Activated naive CD8-positive, alpha-beta T cell treated with anti-CD3 and anti-CD28 coated beads, Interleukin-2, amount 50 U/mL, for 24 hours (primary cell): ENCODE measurements around the gene PPOX.
A peak's percentile ranks its signal among the peaks of the same experiment; 100 is the strongest.

Experiments used
- ATAC-seq: fragments of 150-1000 bp; cut with Tn5 transposase; one replicate; pipeline ENCODE4 v1.10.0; 2021
- DNase-seq: peaks from one replicate; pipeline ENCODE4 v3.0.0; 2021
- H3K27ac Mint-ChIP-seq: one replicate; pipeline ENCODE4 v1.8.0; 2021; ENCODE audit warnings: mild to moderate bottlenecking, mixed read lengths
- H3K27me3 Mint-ChIP-seq: one replicate; pipeline ENCODE4 v1.8.0; 2021; ENCODE audit warnings: mixed read lengths
- H3K36me3 Mint-ChIP-seq: one replicate; pipeline ENCODE4 v1.8.0; 2021; ENCODE audit warnings: low read depth, mixed read lengths
- H3K4me1 Mint-ChIP-seq: one replicate; pipeline ENCODE4 v1.8.0; 2021; ENCODE audit warnings: mixed read lengths
- H3K4me3 Mint-ChIP-seq: one replicate; pipeline ENCODE4 v1.8.0; 2021; ENCODE audit warnings: mild to moderate bottlenecking, moderate library complexity, mixed read lengths
- H3K9me3 Mint-ChIP-seq: one replicate; pipeline ENCODE4 v1.8.0; 2021; ENCODE audit warnings: mixed read lengths

The PPOX gene

GRCh38 chr1:161162052-161162451 is 4.2 kb upstream of the PPOX start:
- no peak overlapping the region for H3K4me3 Mint-ChIP-seq
- H3K27me3 Mint-ChIP-seq: no peaks in the 10 kb centered on the region
- H3K4me1 Mint-ChIP-seq: peaks cover 51% of the 10 kb centered on the region
- no peak for DNase-seq
- ATAC-seq: no peak
- no peaks in the 10 kb centered on the region for H3K9me3 Mint-ChIP-seq
- H3K36me3 Mint-ChIP-seq: peaks cover 32% of the 10 kb centered on the region
- H3K27ac Mint-ChIP-seq: peak overlapping the region; percentile 55

DNA sequence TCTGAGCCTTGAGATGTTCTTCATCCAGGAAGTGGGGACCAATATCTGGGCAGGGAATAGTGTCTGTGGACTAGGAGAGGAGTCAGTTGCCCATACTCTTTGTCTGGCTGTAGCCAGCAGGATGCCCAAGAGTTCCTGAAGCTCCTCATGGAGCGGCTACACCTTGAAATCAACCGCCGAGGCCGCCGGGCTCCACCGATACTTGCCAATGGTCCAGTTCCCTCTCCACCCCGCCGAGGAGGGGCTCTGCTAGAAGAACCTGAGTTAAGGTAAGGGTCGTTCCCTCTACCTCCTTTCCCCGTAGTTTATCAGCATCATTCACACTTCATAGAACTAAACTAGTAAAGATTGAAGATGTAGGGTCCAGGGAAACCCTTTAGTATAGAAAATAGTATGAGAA is 3.4 kb upstream of the PPOX start:
- no peak for DNase-seq
- no peaks in the 10 kb centered on the region for H3K27me3 Mint-ChIP-seq
- H3K4me1 Mint-ChIP-seq: peaks cover 57% of the 10 kb centered on the region
- H3K9me3 Mint-ChIP-seq: no peaks in the 10 kb centered on the region
- peaks cover 25% of the 10 kb centered on the region for H3K36me3 Mint-ChIP-seq
- H3K27ac Mint-ChIP-seq: peak overlapping the region; percentile 34
- H3K4me3 Mint-ChIP-seq: no peak overlapping the region
- no peak for ATAC-seq

DNA sequence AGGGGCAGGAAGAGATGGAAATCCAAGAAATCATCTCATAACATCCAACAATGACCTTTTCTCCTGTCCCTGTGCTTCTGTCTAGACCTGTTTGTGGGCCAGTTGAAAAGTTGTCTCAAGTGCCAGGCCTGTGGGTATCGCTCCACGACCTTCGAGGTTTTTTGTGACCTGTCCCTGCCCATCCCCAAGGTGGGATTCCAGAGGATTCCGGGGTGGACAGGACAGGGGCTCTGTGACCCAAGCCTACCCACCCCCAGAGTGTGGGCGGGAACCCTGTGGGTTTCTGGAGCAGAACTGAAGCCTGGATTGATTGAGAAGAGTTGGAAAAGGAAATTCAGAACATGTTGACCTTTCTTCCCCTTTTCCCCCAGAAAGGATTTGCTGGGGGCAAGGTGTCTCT is 2.4 kb upstream of the PPOX start:
- H3K4me1 Mint-ChIP-seq: peaks cover 58% of the 10 kb centered on the region
- ATAC-seq: no peak
- no peak for DNase-seq
- no peak overlapping the region for H3K27ac Mint-ChIP-seq
- H3K4me3 Mint-ChIP-seq: no peak overlapping the region
- peaks cover 19% of the 10 kb centered on the region for H3K36me3 Mint-ChIP-seq
- H3K9me3 Mint-ChIP-seq: no peaks in the 10 kb centered on the region
- H3K27me3 Mint-ChIP-seq: no peaks in the 10 kb centered on the region

DNA sequence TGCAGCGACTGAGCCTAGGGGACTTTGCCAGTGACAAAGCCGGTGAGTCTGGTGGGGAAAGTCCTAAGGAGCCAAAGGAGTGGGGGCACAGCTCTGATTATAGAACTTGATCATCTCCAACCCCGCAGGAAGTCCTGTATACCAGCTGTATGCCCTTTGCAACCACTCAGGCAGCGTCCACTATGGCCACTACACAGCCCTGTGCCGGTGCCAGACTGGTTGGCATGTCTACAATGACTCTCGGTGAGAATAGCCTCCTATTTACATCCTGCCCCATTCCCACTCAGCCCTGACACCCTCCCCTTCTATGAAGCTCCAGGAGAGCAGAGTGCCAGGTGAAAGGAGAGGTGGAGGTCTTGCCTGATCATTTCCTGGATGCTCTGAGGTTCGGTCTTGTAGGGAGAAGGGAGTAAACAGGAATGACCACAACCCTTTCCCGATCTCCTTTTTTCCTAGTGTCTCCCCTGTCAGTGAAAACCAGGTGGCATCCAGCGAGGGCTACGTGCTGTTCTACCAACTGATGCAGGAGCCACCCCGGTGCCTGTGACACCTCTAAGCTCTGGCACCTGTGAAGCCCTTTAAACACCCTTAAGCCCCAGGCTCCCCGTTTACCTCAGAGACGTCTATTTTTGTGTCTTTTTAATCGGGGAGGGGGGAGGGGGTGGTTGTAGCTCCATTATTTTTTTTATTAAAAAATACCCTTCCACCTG is 1.2 kb upstream of the PPOX start:
- no peak for DNase-seq
- Mint-ChIP-seq H3K36me3 (peaks cover 18% of the 10 kb centered on the region), H3K4me3 (peak overlapping the region; percentile 92), H3K27ac (peak overlapping the region; percentile 15), H3K9me3 (no peaks in the 10 kb centered on the region), H3K27me3 (no peaks in the 10 kb centered on the region), H3K4me1 (peaks cover 50% of the 10 kb centered on the region)
- ATAC-seq: no peak

- ATAC-seq (no peak), DNase-seq (no peak)
- Mint-ChIP-seq H3K27ac (peak overlapping the region; percentile 76), H3K27me3 (no peaks in the 10 kb centered on the region), H3K36me3 (peaks cover 16% of the 10 kb centered on the region), H3K4me3 (peak overlapping the region; percentile 92), H3K4me1 (peaks cover 35% of the 10 kb centered on the region), H3K9me3 (no peaks in the 10 kb centered on the region)
Measured at GRCh38 chr1:161166669-161167548, 683 bp downstream of the PPOX start.

- Mint-ChIP-seq H3K4me1 (peaks cover 33% of the 10 kb centered on the region), H3K27ac (no peak overlapping the region), H3K4me3 (no peak overlapping the region)
Measured at GRCh38 chr1:161168906-161169305, 2.7 kb downstream of the PPOX start.

GRCh38 chr1:161171191-161171590 is 5.0 kb downstream of the PPOX start:
- no peak overlapping the region for H3K27ac Mint-ChIP-seq
- H3K27me3 Mint-ChIP-seq: no peaks in the 10 kb centered on the region
- ATAC-seq (no peak), DNase-seq (no peak)
- peaks cover 28% of the 10 kb centered on the region for H3K36me3 Mint-ChIP-seq
- no peaks in the 10 kb centered on the region for H3K9me3 Mint-ChIP-seq
- peaks cover 38% of the 10 kb centered on the region for H3K4me1 Mint-ChIP-seq
- H3K4me3 Mint-ChIP-seq: no peak overlapping the region

More at GRCh38 chr1:161168906-161169305, 2.7 kb downstream of the PPOX start:
- ATAC-seq (no peak), DNase-seq (no peak)
- Mint-ChIP-seq H3K27me3 (no peaks in the 10 kb centered on the region), H3K9me3 (no peaks in the 10 kb centered on the region), H3K36me3 (peaks cover 22% of the 10 kb centered on the region)

DNA sequence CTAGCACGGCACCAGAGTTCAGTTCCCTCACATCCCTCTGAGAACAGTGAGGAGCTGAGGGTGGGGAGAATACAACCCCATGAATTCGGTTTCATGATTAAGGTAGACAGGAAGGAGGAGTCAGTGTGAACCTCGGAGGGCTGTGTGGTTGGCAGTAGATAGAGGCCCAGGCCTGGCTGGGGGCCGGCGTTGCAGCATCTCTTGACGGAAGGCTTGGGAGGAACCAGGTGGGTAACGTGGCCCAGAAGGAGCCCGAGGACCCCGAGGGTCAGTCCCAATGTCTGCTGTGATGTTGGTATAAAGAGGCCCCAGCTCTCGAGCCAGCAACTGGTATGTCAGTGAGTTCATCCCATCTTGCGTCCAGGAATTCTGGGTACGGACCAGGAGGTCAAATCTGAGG is 5.5 kb downstream of the PPOX start:
- Mint-ChIP-seq H3K27ac (no peak overlapping the region), H3K4me1 (peaks cover 43% of the 10 kb centered on the region), H3K36me3 (peaks cover 29% of the 10 kb centered on the region), H3K4me3 (no peak overlapping the region), H3K27me3 (no peaks in the 10 kb centered on the region), H3K9me3 (no peaks in the 10 kb centered on the region)
- no peak for ATAC-seq
- DNase-seq: no peak

DNA sequence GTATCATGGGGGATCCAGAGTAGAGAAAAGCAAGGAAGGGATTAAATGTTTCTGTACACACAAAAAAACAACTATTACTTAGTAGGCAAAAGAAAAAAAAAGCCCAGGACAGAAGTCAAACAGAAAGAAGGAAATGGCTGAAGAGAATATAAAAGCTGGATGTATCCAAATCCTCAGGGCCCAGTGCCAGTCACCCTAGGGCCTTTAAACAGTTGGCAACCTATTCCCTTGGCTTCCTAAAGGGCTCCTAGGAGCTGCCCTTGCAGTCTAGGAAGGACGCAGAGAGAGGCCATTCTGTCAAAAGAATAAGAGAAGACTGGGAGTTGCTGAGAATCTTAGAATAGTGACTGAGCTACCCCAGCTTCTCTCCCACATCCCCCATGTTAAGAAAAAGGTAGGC is 6.1 kb downstream of the PPOX start:
- no peak for ATAC-seq
- Mint-ChIP-seq H3K36me3 (peaks cover 29% of the 10 kb centered on the region), H3K27me3 (no peaks in the 10 kb centered on the region), H3K9me3 (no peaks in the 10 kb centered on the region), H3K4me3 (no peak overlapping the region), H3K27ac (peak overlapping the region; percentile 2), H3K4me1 (peaks cover 38% of the 10 kb centered on the region)
- DNase-seq: no peak

- no peak for DNase-seq
- Mint-ChIP-seq H3K36me3 (peaks cover 29% of the 10 kb centered on the region), H3K27ac (peak overlapping the region; percentile 47)
Measured at GRCh38 chr1:161172776-161173376, 6.7 kb downstream of the PPOX start.

DNA sequence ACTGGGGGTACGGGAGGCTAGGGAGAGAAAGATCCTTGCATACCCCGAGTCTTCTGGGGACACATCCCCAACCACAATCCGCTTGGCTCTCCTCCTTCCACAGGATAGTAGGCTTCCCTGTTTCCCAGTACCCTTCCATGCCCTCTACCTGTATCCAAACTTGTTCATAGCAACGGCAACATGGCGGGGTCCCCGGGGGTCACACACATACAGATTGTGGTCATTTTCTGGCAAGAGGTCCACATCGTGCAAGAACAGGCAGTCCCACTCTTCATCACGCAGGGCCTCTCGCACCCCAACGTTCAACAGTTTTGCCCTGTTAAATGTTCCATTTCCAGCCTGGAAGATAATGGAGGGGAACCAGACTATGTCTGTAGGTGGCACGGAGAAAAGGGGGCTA is 7.5 kb downstream of the PPOX start:
- Mint-ChIP-seq H3K4me1 (peaks cover 40% of the 10 kb centered on the region), H3K4me3 (no peak overlapping the region), H3K27me3 (no peaks in the 10 kb centered on the region), H3K27ac (no peak overlapping the region), H3K9me3 (no peaks in the 10 kb centered on the region), H3K36me3 (peaks cover 29% of the 10 kb centered on the region)
- DNase-seq: no peak
- ATAC-seq: no peak

More at GRCh38 chr1:161172776-161173376, 6.7 kb downstream of the PPOX start:
- H3K9me3 Mint-ChIP-seq: no peaks in the 10 kb centered on the region
- H3K27me3 Mint-ChIP-seq: no peaks in the 10 kb centered on the region
- H3K4me3 Mint-ChIP-seq: no peak overlapping the region
- H3K4me1 Mint-ChIP-seq: peaks cover 39% of the 10 kb centered on the region
- ATAC-seq: no peak

GRCh38 chr1:161174911-161175310 is 8.7 kb downstream of the PPOX start:
- peaks cover 41% of the 10 kb centered on the region for H3K4me1 Mint-ChIP-seq
- peaks cover 29% of the 10 kb centered on the region for H3K36me3 Mint-ChIP-seq
- DNase-seq (no peak), ATAC-seq (no peak)
- no peak overlapping the region for H3K27ac Mint-ChIP-seq
- no peaks in the 10 kb centered on the region for H3K9me3 Mint-ChIP-seq
- H3K4me3 Mint-ChIP-seq: no peak overlapping the region
- no peaks in the 10 kb centered on the region for H3K27me3 Mint-ChIP-seq

DNA sequence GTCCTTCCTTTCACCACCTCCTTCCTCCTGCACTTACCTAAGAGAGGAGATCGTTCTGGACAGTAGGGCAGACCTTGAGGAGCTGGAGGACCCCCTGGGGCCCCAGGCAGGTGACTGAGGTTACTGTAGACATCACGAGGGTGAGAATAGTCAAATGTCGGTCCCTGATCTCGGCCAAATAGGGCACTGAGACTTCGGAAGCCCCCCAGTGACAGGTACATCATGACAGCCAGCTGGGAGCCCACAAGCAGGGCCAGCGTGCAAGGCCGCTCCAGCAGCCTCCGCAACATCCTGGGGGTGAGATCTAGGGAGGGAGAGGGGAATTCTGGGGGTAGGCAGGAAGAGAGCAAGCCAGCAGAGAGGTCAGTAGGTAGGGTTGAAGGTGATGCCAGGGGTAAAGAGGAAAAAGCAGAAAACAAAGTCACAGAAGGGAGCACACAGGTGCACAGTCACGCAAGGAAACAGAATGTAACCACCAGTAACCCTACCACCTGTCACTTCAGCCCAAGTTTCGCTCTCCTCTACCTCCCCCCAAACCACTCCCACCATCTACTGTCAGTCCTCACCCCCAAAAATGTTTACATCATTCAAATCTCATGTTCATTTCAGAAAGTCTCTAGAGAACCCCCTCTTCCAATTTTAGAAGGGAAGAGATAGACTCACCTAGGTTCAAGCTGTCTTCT is 9.7 kb downstream of the PPOX start:
- H3K36me3 Mint-ChIP-seq: peaks cover 27% of the 10 kb centered on the region
- ATAC-seq (no peak), DNase-seq (no peak)
- H3K4me3 Mint-ChIP-seq: peak overlapping the region; percentile 96
- H3K4me1 Mint-ChIP-seq: peaks cover 49% of the 10 kb centered on the region
- H3K9me3 Mint-ChIP-seq: no peaks in the 10 kb centered on the region
- no peaks in the 10 kb centered on the region for H3K27me3 Mint-ChIP-seq
- peak overlapping the region; percentile 96 for H3K27ac Mint-ChIP-seq

DNA sequence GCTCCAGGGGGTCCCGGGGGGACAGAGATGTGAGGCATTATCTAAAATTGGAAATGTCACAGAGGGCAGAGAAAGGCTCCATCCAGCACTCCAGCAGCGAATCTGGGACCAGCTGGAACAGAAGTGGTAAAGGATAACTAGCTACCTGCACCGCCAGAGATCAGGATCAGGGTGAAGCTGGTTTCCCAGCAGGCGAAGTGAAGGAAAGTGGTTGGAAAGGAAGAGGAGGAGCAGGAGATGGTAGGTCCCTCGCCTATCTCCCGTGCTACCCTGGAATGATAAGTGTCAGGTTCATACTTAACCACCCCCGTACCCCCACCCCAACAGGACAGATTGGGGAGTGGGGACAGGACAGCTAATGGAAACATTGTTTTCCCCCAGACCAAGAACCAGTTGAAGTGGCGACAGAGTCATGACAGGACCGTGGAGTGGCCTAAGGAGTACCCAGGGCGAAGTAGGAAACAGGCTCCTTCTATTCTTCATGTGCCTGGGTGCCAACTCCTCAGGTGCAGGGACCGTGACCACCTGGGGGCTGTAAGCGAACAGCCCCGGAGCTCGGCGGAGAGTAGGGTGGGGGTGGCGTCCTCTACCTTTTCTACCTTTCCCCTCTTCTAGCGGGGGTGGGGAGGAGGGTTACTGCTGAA is 10.4 kb downstream of the PPOX start:
- DNase-seq (no peak), ATAC-seq (no peak)
- no peaks in the 10 kb centered on the region for H3K27me3 Mint-ChIP-seq
- peaks cover 54% of the 10 kb centered on the region for H3K4me1 Mint-ChIP-seq
- peak overlapping the region; percentile 96 for H3K27ac Mint-ChIP-seq
- H3K4me3 Mint-ChIP-seq: peak overlapping the region; percentile 96
- H3K9me3 Mint-ChIP-seq: no peaks in the 10 kb centered on the region
- H3K36me3 Mint-ChIP-seq: peaks cover 25% of the 10 kb centered on the region
